Smooth muscle cell (in vitro differentiated cells): ENCODE results near the gene VAV2. TPM values are rescaled to one million over a fixed set of nuclear protein-coding genes. Genes with fewer than 3 reads are reported as not detected.
A peak's percentile ranks its signal among the peaks of the same experiment; 100 is the strongest.

Experiments used
- DNase-seq: peaks from one replicate; lab custom pipeline; 2025; ENCODE audit not compliant: unreplicated experiment; lab: John Stamatoyannopoulos, UW
- H2AFZ ChIP-seq: fragments of 200-600 bp; sonication (generic); 2 replicates; pipeline ENCODE4 v1.6.0; 2016; ENCODE audit warnings: antibody characterized with exemption, low read depth, mild to moderate bottlenecking
- H3F3A ChIP-seq: fragments of 200-600 bp; sonication (generic); 2 replicates; pipeline ENCODE4 v1.6.0; 2017; ENCODE audit warnings: antibody characterized with exemption, low read depth
- H3K27ac ChIP-seq: fragments of 200-600 bp; sonication (generic); 2 replicates; pipeline ENCODE4 v1.5.1; 2016; ENCODE audit warnings: low read depth, mild to moderate bottlenecking
- H3K27me3 ChIP-seq: fragments of 200-600 bp; sonication (generic); 2 replicates; pipeline ENCODE4 v1.6.1; 2016; ENCODE audit warnings: low read depth, mild to moderate bottlenecking
- H3K36me3 ChIP-seq: fragments of 200-600 bp; sonication (generic); 2 replicates; pipeline ENCODE4 v1.5.1; 2016; ENCODE audit warnings: low read depth
- H3K4me1 ChIP-seq: fragments of 200-600 bp; sonication (generic); 2 replicates; pipeline ENCODE4 v1.5.1; 2016; ENCODE audit warnings: low read depth
- H3K4me2 ChIP-seq: fragments of 200-600 bp; sonication (generic); 2 replicates; pipeline ENCODE4 v1.6.0; 2016; ENCODE audit warnings: mild to moderate bottlenecking
- H3K4me3 ChIP-seq: fragments of 200-600 bp; sonication (generic); 2 replicates; pipeline ENCODE4 v1.5.1; 2016; ENCODE audit warnings: mild to moderate bottlenecking
- H3K79me2 ChIP-seq: fragments of 200-600 bp; sonication (generic); 2 replicates; pipeline ENCODE4 v1.6.0; 2016; ENCODE audit warnings: low read depth, mild to moderate bottlenecking
- H3K9ac ChIP-seq: fragments of 200-600 bp; sonication (generic); 2 replicates; pipeline ENCODE4 v1.6.0; 2016; ENCODE audit warnings: low read depth
- H3K9me3 ChIP-seq: fragments of 200-600 bp; sonication (generic); replicated peaks from 2 replicates; pipeline ENCODE4 v1.5.1; 2016; ENCODE audit warnings: low read depth
- H4K20me1 ChIP-seq: fragments of 200-600 bp; sonication (generic); 2 replicates; pipeline ENCODE4 v1.6.0; 2016; ENCODE audit warnings: low read depth
- WGBS: methylation state at CpG from one replicate; pipeline ENCODE4 v1.1.7; 2016; ENCODE audit warnings: low lambda C conversion rate; 5-methylcytosine and 5-hydroxymethylcytosine counted together
- polyA plus RNA-seq: library from polyadenylated mRNA; unstranded; fragments of >200 nt; fragmentation: Nextera tagmentation; extraction: Ambion mirVana; gene quantifications from 2 replicates; pipeline ENCODE4 v1.2.1, GENCODE V29; 2016
- total RNA-seq: library from RNA; depleted of rRNA; stranded (reverse); fragments of >200 nt; gene quantifications from 2 replicates; pipeline ENCODE4 v1.2.3, GENCODE V29; 2014
- TF ChIP-seq, protein P1 (sequence below): fragments of 200-600 bp; sonication (generic); IDR thresholded peaks from 2 replicates; pipeline ENCODE4 v1.5.1; 2017; ENCODE audit warnings: borderline replicate concordance, mild to moderate bottlenecking, antibody characterized with exemption; ENCODE audit not compliant: insufficient read depth, poor library complexity, severe bottlenecking

VAV2 gene
- total and polyA plus RNA-seq, 2 experiments from 2014 or later = 26.2 to 35.3 TPM

GRCh38 chr9:133763272-133764183, 228.6 kb downstream of the VAV2 start:
- no peak for DNase-seq
- H3K36me3 ChIP-seq = peaks cover 28% of the 10 kb centered on the region
- no peak overlapping the region for H3K9ac ChIP-seq
- no peak overlapping the region for H3K4me2 ChIP-seq
- H3K9me3 ChIP-seq = peaks cover 3% of the 10 kb centered on the region
- H3K79me2 ChIP-seq = no peaks in the 10 kb centered on the region
- H3K27ac ChIP-seq = peak overlapping the region; percentile 53
- no peaks in the 10 kb centered on the region for H4K20me1 ChIP-seq
- no peaks in the 10 kb centered on the region for H3K4me1 ChIP-seq
- TF ChIP-seq, protein P1, sequence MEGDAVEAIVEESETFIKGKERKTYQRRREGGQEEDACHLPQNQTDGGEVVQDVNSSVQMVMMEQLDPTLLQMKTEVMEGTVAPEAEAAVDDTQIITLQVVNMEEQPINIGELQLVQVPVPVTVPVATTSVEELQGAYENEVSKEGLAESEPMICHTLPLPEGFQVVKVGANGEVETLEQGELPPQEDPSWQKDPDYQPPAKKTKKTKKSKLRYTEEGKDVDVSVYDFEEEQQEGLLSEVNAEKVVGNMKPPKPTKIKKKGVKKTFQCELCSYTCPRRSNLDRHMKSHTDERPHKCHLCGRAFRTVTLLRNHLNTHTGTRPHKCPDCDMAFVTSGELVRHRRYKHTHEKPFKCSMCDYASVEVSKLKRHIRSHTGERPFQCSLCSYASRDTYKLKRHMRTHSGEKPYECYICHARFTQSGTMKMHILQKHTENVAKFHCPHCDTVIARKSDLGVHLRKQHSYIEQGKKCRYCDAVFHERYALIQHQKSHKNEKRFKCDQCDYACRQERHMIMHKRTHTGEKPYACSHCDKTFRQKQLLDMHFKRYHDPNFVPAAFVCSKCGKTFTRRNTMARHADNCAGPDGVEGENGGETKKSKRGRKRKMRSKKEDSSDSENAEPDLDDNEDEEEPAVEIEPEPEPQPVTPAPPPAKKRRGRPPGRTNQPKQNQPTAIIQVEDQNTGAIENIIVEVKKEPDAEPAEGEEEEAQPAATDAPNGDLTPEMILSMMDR = no peak
- no peak overlapping the region for H3K4me3 ChIP-seq
- H3F3A ChIP-seq = no peaks in the 10 kb centered on the region
- 77% methylated on average over 26 of the region's 26 CpGs for WGBS
- no peak overlapping the region for H2AFZ ChIP-seq
- no peaks in the 10 kb centered on the region for H3K27me3 ChIP-seq

DNA sequence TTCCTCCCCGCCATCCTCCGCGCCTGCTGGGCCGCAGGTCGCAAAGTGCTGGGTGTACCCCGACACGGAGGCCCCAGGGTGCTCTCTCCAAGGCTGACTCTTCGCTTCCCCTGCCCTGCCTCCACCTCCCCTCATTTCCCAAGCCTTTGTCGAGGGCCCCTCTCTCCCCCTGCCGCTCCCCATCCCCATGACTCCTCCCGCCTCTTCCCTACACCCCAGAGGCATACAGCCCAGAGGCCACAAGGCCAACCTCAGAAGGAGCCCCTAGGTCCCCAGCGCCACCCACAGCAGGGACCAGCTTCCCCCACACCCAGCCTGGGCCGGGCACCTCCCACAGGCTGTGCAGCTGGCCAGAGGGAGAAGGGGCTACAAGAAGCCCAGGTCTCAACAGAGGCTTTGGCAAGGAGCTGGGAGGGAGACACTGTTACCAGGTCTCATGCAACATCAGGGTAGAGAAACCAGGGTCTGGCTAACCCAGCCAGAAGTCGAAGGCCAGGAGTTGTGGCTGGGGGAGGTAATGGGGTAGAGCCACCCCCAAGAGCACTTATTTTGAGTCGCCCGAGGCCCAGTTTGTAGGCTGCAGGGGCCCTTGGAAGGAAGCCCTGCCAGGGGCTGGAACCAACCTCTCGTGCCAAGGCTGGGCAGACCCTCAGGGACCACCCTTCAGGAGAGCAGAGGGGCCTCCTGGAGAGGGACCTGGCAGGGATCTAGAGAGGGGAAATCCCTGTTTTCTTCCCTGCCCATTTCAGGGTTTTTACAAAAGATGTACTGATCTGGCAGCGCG, 229.4 kb downstream of the VAV2 start:
- TF ChIP-seq, protein P1 = no peak
- H3K9ac ChIP-seq = no peak overlapping the region

GRCh38 chr9:133761641-133762248, 230.4 kb downstream of the VAV2 start:
- WGBS = 89% methylated on average over 11 of the region's 11 CpGs
- no peak overlapping the region for H3K4me2 ChIP-seq
- no peak overlapping the region for H3K4me3 ChIP-seq
- peaks cover 1% of the 10 kb centered on the region for H3K9me3 ChIP-seq
- DNase-seq = no peak
- no peak overlapping the region for H2AFZ ChIP-seq
- H3K79me2 ChIP-seq = no peaks in the 10 kb centered on the region
- no peak overlapping the region for H3K9ac ChIP-seq
- H3K4me1 ChIP-seq = no peaks in the 10 kb centered on the region
- H3F3A ChIP-seq = no peaks in the 10 kb centered on the region
- no peaks in the 10 kb centered on the region for H3K27me3 ChIP-seq
- TF ChIP-seq, protein P1 = no peak
- H3K27ac ChIP-seq = no peak overlapping the region
- peaks cover 11% of the 10 kb centered on the region for H3K36me3 ChIP-seq
- H4K20me1 ChIP-seq = no peaks in the 10 kb centered on the region

More for the DNA sequence above, 229.4 kb downstream of the VAV2 start:
- Histone ChIP-seq H3K4me1 (no peaks in the 10 kb centered on the region), H3K36me3 (peaks cover 20% of the 10 kb centered on the region), H3K4me3 (no peak overlapping the region), H3K4me2 (no peak overlapping the region), H3K27ac (no peak overlapping the region), H3K79me2 (no peaks in the 10 kb centered on the region), H4K20me1 (no peaks in the 10 kb centered on the region), H2AFZ (no peak overlapping the region), H3K27me3 (no peaks in the 10 kb centered on the region), H3F3A (no peaks in the 10 kb centered on the region), H3K9me3 (peaks cover 3% of the 10 kb centered on the region)
- DNase-seq = no peak
- 95% methylated on average over 17 of the region's 19 CpGs for WGBS
